WTC11 (cell line): ENCODE results near the gene ZNF22.

ENCODE experiments used
- ATF6 ChIP-seq: sonication (generic); formaldehyde crosslinking; IDR thresholded peaks from 2 replicates; pipeline ENCODE4 v1.8.1; 2023; ENCODE audit warnings: mild to moderate bottlenecking, missing genetic modification reagents
- CTCF ChIP-seq: fragments of 200-600 bp; IDR thresholded peaks from 2 replicates; pipeline ENCODE4 v1.8.0; 2022; ENCODE audit warnings: antibody characterized with exemption
- EMX1 ChIP-seq: fragments of 250-450 bp; sonication (Bioruptor Pico); IDR thresholded peaks from 2 replicates; pipeline ENCODE4 v1.8.0; 2021; ENCODE audit warnings: mild to moderate bottlenecking
- RORB ChIP-seq: fragments of 250-450 bp; sonication (Bioruptor Pico); IDR thresholded peaks from 2 replicates; pipeline ENCODE4 v1.9.0; 2021; ENCODE audit warnings: mild to moderate bottlenecking
- TEAD4 ChIP-seq: sonication (generic); formaldehyde crosslinking; IDR thresholded peaks from 2 replicates; pipeline ENCODE4 v1.8.0; 2022; ENCODE audit warnings: mild to moderate bottlenecking, missing genetic modification reagents

- no peak for TF ChIP-seq CTCF
- TF ChIP-seq EMX1 (CRISPR knock-in tag), result no peak
- no peak for TF ChIP-seq ATF6 (CRISPR knock-in tag)
- no peak for TF ChIP-seq TEAD4 (CRISPR knock-in tag)
- TF ChIP-seq RORB (CRISPR knock-in tag), result no peak
Measured at GRCh38 chr10:45000752-45001380, at the start of gene ZNF22.
